AG09319 (cell line): ENCODE data around the gene MYO1H.

Experiments used
- DNase-seq: peaks from one replicate; pipeline ENCODE4 v3.0.0-alpha.2; 2010; ENCODE audit warnings: low read depth; ENCODE audit errors: extremely low read depth
- TF ChIP-seq, protein P1 (sequence below): IDR thresholded peaks from 2 replicates; pipeline ENCODE4 v1.5.1; 2011; ENCODE audit warnings: low read depth, mild to moderate bottlenecking, inconsistent platforms, low read length, moderate library complexity

Gene MYO1H

GRCh38 chr12:109451400-109451799, 103.7 kb downstream of the MYO1H start:
- TF ChIP-seq, protein P1, sequence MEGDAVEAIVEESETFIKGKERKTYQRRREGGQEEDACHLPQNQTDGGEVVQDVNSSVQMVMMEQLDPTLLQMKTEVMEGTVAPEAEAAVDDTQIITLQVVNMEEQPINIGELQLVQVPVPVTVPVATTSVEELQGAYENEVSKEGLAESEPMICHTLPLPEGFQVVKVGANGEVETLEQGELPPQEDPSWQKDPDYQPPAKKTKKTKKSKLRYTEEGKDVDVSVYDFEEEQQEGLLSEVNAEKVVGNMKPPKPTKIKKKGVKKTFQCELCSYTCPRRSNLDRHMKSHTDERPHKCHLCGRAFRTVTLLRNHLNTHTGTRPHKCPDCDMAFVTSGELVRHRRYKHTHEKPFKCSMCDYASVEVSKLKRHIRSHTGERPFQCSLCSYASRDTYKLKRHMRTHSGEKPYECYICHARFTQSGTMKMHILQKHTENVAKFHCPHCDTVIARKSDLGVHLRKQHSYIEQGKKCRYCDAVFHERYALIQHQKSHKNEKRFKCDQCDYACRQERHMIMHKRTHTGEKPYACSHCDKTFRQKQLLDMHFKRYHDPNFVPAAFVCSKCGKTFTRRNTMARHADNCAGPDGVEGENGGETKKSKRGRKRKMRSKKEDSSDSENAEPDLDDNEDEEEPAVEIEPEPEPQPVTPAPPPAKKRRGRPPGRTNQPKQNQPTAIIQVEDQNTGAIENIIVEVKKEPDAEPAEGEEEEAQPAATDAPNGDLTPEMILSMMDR: no peak
- no peak for DNase-seq

- TF ChIP-seq, protein P1: no peak
- no peak for DNase-seq
Observed at GRCh38 chr12:109452489-109452888, 104.8 kb downstream of the MYO1H start.

GRCh38 chr12:109455706-109456105, 108.0 kb downstream of the MYO1H start:
- TF ChIP-seq, protein P1: no peak
- DNase-seq: no peak

DNA sequence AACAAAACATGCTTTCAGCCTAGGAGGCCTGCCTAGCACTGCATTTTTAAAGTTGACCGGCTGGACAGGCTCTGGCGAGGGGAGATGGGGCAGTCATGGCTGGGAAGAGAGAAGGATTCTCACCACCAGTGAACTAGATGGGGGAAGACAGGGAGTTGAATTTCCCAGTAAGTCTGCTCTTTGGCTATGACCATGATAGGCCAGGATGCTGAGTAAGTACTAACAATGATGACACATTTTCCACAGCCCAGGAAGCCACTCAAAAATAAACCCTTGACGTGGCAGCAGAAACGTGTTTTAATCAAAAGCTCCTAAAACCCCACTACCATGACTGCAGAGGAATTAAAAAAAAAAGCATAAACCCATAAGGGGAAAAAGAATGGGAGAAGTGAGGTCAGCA, 110.4 kb downstream of the MYO1H start:
- DNase-seq: peak; percentile 43
- TF ChIP-seq, protein P1: no peak

DNA sequence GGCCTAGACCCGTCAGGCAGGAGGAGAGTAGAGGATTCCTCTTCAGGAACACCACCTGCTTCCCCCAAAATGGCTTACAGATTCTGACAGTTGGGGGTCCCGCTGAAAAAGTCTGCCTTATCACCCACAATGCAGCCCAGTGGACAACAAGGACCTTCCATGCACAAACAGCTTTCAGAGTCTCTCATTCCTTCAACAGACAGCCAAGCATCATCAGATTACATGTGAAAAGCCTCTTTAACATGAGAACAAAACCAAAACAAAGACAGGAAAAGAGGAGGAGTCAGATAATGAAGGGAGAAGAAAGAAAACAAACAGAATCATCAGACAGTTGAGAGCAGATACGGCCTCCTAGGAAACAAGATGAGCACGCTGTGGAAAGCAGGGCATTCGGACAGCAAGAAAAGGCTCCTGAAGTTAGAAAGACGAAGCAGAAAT, 111.1 kb downstream of the MYO1H start:
- no peak for DNase-seq
- TF ChIP-seq, protein P1: no peak

- DNase-seq: no peak
- TF ChIP-seq, protein P1: no peak
Observed at GRCh38 chr12:109459247-109459646, 111.5 kb downstream of the MYO1H start.

DNA sequence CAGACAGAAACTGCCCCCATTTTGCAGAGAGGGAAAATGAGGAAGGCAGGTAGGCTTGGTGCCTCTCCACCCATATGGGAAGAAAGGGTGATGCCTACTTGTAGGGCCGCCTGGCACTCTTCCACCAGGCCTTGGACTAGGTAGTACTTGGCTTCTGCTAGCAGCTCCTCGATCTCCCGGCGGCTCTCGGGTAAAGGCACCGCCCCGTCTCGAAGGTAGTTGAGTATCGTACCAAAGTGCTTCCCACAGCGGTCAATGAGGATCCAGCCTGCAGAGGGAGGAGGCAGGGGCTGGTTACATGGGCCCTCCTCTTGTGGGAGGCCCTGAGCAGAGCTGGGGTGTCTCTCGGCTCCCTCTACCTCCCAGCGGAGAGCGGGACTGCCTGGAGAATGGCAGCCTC, 112.8 kb downstream of the MYO1H start:
- TF ChIP-seq, protein P1: no peak
- no peak for DNase-seq
